Liver (tissue), 9 donors: ENCODE data around the gene ADGRV1. TPM values are rescaled to one million over a fixed set of nuclear protein-coding genes. Genes with fewer than 3 reads are reported as not detected.

ENCODE experiments used
- DNase-seq: peaks from one replicate; pipeline ENCODE4 v3.0.0-alpha.2; 2017; ENCODE audit warnings: low spot score
- H3K27ac ChIP-seq, 2 donors: one replicate each; pipeline ENCODE4 v1.7.0; 2013; ENCODE audit warnings: inconsistent platforms in 2 of 2, low read length in 2 of 2, control low read depth in 1 of 2, low read depth in 1 of 2, mild to moderate bottlenecking in 1 of 2
- H3K27me3 ChIP-seq, 4 donors: one replicate each; pipeline versions ENCODE4 v1.6.1 to v1.7.0; 2013; ENCODE audit warnings: low read length in 3 of 4, inconsistent platforms in 1 of 4, mild to moderate bottlenecking in 1 of 4, moderate library complexity in 1 of 4; ENCODE audit not compliant: control insufficient read depth in 4 of 4, insufficient read depth in 4 of 4
- H3K36me3 ChIP-seq, 4 donors: one replicate each; pipeline versions ENCODE4 v1.6.1 to v1.7.0; 2013; ENCODE audit warnings: low read length in 3 of 4, mild to moderate bottlenecking in 3 of 4, low read depth in 1 of 4, moderate library complexity in 1 of 4; ENCODE audit not compliant: control insufficient read depth in 4 of 4, insufficient read depth in 3 of 4
- H3K4me1 ChIP-seq, 4 donors: one replicate each; pipeline versions ENCODE4 v1.6.1 to v1.7.0; 2013; ENCODE audit warnings: low read length in 3 of 4, mild to moderate bottlenecking in 3 of 4, moderate library complexity in 1 of 4; ENCODE audit not compliant: control insufficient read depth in 4 of 4, insufficient read depth in 4 of 4
- H3K4me3 ChIP-seq, 3 donors: one replicate each; pipeline versions ENCODE4 v1.6.1 to v1.7.0; 2013; ENCODE audit warnings: low read length in 3 of 3, control low read depth in 1 of 3, low read depth in 1 of 3, mild to moderate bottlenecking in 1 of 3
- H3K9ac ChIP-seq, 2 donors: one replicate each; pipeline ENCODE4 v1.7.0; 2013; ENCODE audit warnings: low read length in 2 of 2, mild to moderate bottlenecking in 2 of 2, moderate library complexity in 2 of 2, control low read depth in 1 of 2, low read depth in 1 of 2
- H3K9me3 ChIP-seq, 4 donors: one replicate each; pipeline versions ENCODE4 v1.6.1 to v1.7.0; 2013; ENCODE audit warnings: low read length in 3 of 4; ENCODE audit not compliant: control insufficient read depth in 4 of 4
- ATF3 ChIP-seq: IDR thresholded peaks from 2 replicates; pipeline ENCODE4 v1.6.1; 2016; ENCODE audit warnings: antibody characterized with exemption
- CTCF ChIP-seq: fragments of 150-350 bp; IDR thresholded peaks from 2 replicates; pipeline ENCODE4 v1.5.1; 2017; ENCODE audit warnings: improper control_type of control experiment, low read depth, low read length; ENCODE audit not compliant: missing input control
- FOXA1 ChIP-seq: IDR thresholded peaks from 2 replicates; pipeline ENCODE4 v1.6.1; 2016; ENCODE audit warnings: antibody characterized with exemption
- FOXA2 ChIP-seq: IDR thresholded peaks from 2 replicates; pipeline ENCODE4 v1.6.1; 2016; ENCODE audit warnings: antibody characterized with exemption
- GABPA ChIP-seq, 2 donors: IDR thresholded peaks in 1 of 2; conservative IDR thresholded peaks in 1 of 2; 2 replicates each; pipeline ENCODE4 v1.6.1; 2016; ENCODE audit warnings: antibody characterized with exemption in 2 of 2, mild to moderate bottlenecking in 1 of 2, moderate library complexity in 1 of 2
- HNF4A ChIP-seq, 2 donors: conservative IDR thresholded peaks; 2 replicates each; pipeline ENCODE4 v1.6.1; 2016; ENCODE audit warnings: antibody characterized with exemption in 2 of 2, mild to moderate bottlenecking in 2 of 2
- JUND ChIP-seq, 2 donors: IDR thresholded peaks; 2 replicates each; pipeline ENCODE4 v1.6.1; 2016; ENCODE audit warnings: antibody characterized with exemption in 2 of 2
- MAX ChIP-seq: IDR thresholded peaks from 2 replicates; pipeline ENCODE4 v1.6.1; 2016; ENCODE audit warnings: antibody characterized with exemption
- NR2F2 ChIP-seq: IDR thresholded peaks from 2 replicates; pipeline ENCODE4 v1.6.1; 2016; ENCODE audit warnings: antibody characterized with exemption
- RAD21 ChIP-seq, 2 donors: IDR thresholded peaks; 2 replicates each; pipeline ENCODE4 v1.6.1; 2016; ENCODE audit warnings: antibody characterized with exemption in 2 of 2, mild to moderate bottlenecking in 2 of 2
- REST ChIP-seq: IDR thresholded peaks from 2 replicates; pipeline ENCODE4 v1.6.1; 2016; ENCODE audit warnings: antibody characterized with exemption, mild to moderate bottlenecking
- RXRA ChIP-seq, 2 donors: IDR thresholded peaks; 2 replicates each; pipeline ENCODE4 v1.6.1; 2017 to 2018; ENCODE audit warnings: antibody characterized with exemption in 2 of 2, mild to moderate bottlenecking in 1 of 2
- SP1 ChIP-seq: IDR thresholded peaks from 2 replicates; pipeline ENCODE4 v1.6.1; 2018; ENCODE audit warnings: antibody characterized with exemption, mild to moderate bottlenecking
- TAF1 ChIP-seq: conservative IDR thresholded peaks from 2 replicates; pipeline ENCODE4 v1.6.1; 2016; ENCODE audit warnings: antibody characterized with exemption, mild to moderate bottlenecking
- YY1 ChIP-seq: IDR thresholded peaks from 2 replicates; pipeline ENCODE4 v1.6.1; 2016; ENCODE audit warnings: antibody characterized with exemption, mild to moderate bottlenecking
- WGBS: extraction: QIAGEN DNeasy Blood & Tissue Kit; methylation state at CpG from one replicate; pipeline ENCODE4 v1.1.7; 2013; 5-methylcytosine and 5-hydroxymethylcytosine counted together
- polyA plus RNA-seq, 2 donors: library from polyadenylated mRNA; stranded (reverse) in 1 of 2; unstranded in 1 of 2; fragments of 200-250 nt in 1 of 2; fragments of >200 nt in 1 of 2; fragmentation: Nextera tagmentation in 1 of 2; extraction: Ambion mirVana in 1 of 2; gene quantifications; one replicate each; pipeline versions ENCODE4 v1.2.1 to v1.2.3, GENCODE V29; 2013 to 2015
- total RNA-seq, 2 donors: library from RNA; depleted of rRNA; stranded (reverse); fragments of >200 nt; gene quantifications; one replicate each; pipeline ENCODE4 v1.2.3, GENCODE V29; 2014
- donor health status: healthy.
- donor health status: healthy.
- donor health status: healthy.
- donor health status: healthy.
- donor health status: healthy.

ADGRV1 gene
- total and polyA plus RNA-seq, 4 donors, result 5.1 to 15.5 (median 9.6) TPM

- DNase-seq, result no peak
- Histone ChIP-seq H3K27ac (no peak overlapping the region), H3K9ac (no peak overlapping the region), H3K9me3 (no peaks in the 10 kb centered on the region), H3K4me1 (no peaks in the 10 kb centered on the region), H3K4me3 (no peak overlapping the region), H3K27me3 (no peaks in the 10 kb centered on the region), H3K36me3 (no peaks in the 10 kb centered on the region)
- WGBS, result 94% methylated on average over 3 of the region's 3 CpGs
- TF ChIP-seq CTCF (no peak), ATF3 (no peak), GABPA (IDR thresholded peaks at IDR 0.05 in 1 of 2, conservative IDR thresholded peaks at IDR 0.05 in 1 of 2) (no peak), REST (no peak), JUND (IDR thresholded peaks at IDR 0.05) (no peak), FOXA2 (no peak)
These were observed 579.0 kb downstream of the ADGRV1 start for GRCh38 chr5:91137647-91138046.

- Histone ChIP-seq H3K9ac (no peak overlapping the region), H3K27ac (no peak overlapping the region), H3K27me3 (no peaks in the 10 kb centered on the region), H3K36me3 (no peaks in the 10 kb centered on the region), H3K9me3 (no peaks in the 10 kb centered on the region), H3K4me1 (peaks cover 0 to 2% (median under 1%) of the 10 kb centered on the region in 4 donors), H3K4me3 (no peak overlapping the region)
- DNase-seq, result no peak
- TF ChIP-seq TAF1 (no peak), FOXA2 (no peak), HNF4A (conservative IDR thresholded peaks at IDR 0.05) (no peak), RAD21 (IDR thresholded peaks at IDR 0.05) (no peak), FOXA1 (no peak), REST (no peak), SP1 (no peak), MAX (no peak), NR2F2 (no peak), RXRA (IDR thresholded peaks at IDR 0.05) (no peak), JUND (IDR thresholded peaks at IDR 0.05) (no peak), YY1 (no peak)
These were observed 581.1 kb downstream of the ADGRV1 start for GRCh38 chr5:91139572-91140200.
